CD4-positive, CD25-positive, alpha-beta regulatory T cell (primary cell): ENCODE measurements around the gene APCDD1L. TPM values are rescaled to one million over a fixed set of nuclear protein-coding genes. Genes with fewer than 3 reads are reported as not detected.

Source experiments
- ATAC-seq, 2 donors: fragments of 150-1000 bp; cut with Tn5 transposase; one replicate each; pipeline ENCODE4 v1.10.0; 2021; ENCODE audit warnings: low read depth in 2 of 2, moderate number of reproducible peaks in 2 of 2, moderate library complexity in 1 of 2
- DNase-seq, 3 donors: peaks; one replicate each; pipeline versions ENCODE4 v3.0.0 to v3.0.0-alpha.2; 2012 to 2022; ENCODE audit warnings: mixed read lengths in 1 of 3
- H3K27ac ChIP-seq: one replicate; pipeline ENCODE4 v1.7.0; 2013; ENCODE audit warnings: mild to moderate bottlenecking, low read length; ENCODE audit not compliant: insufficient read depth, poor library complexity, severe bottlenecking
- H3K27me3 ChIP-seq: one replicate; pipeline ENCODE4 v1.7.0; 2013; ENCODE audit warnings: low read length; ENCODE audit not compliant: control insufficient read depth, insufficient read depth
- H3K36me3 ChIP-seq: one replicate; pipeline ENCODE4 v1.7.0; 2013; ENCODE audit warnings: mild to moderate bottlenecking, low read length, moderate library complexity; ENCODE audit not compliant: control insufficient read depth, insufficient read depth
- H3K4me1 ChIP-seq: 2 replicates; pipeline ENCODE4 v1.7.0; 2013; ENCODE audit warnings: mild to moderate bottlenecking, low read length; ENCODE audit not compliant: insufficient read depth, control insufficient read depth, poor library complexity, severe bottlenecking
- H3K4me3 ChIP-seq: one replicate; pipeline ENCODE4 v1.7.0; 2013; ENCODE audit warnings: low read depth, mild to moderate bottlenecking, low read length, moderate library complexity
- H3K9me3 ChIP-seq, 2 experiments: 1 replicate in 1 of 2; 2 replicates in 1 of 2; pipeline ENCODE4 v1.7.0; 2013; ENCODE audit warnings: low read length in 2 of 2, mild to moderate bottlenecking in 1 of 2, moderate library complexity in 1 of 2; ENCODE audit not compliant: control insufficient read depth in 2 of 2
- H3K27ac Mint-ChIP-seq, 3 donors: one replicate each; pipeline ENCODE4 v1.8.0; 2020 to 2022; ENCODE audit warnings: mild to moderate bottlenecking in 3 of 3, mixed read lengths in 3 of 3, moderate library complexity in 2 of 3
- H3K27me3 Mint-ChIP-seq: one replicate; pipeline ENCODE4 v1.8.0; 2022; ENCODE audit warnings: mild to moderate bottlenecking, mixed read lengths
- H3K36me3 Mint-ChIP-seq: one replicate; pipeline ENCODE4 v1.8.0; 2020; ENCODE audit warnings: mixed read lengths
- H3K4me1 Mint-ChIP-seq, 4 donors: one replicate each; pipeline ENCODE4 v1.8.0; 2020 to 2022; ENCODE audit warnings: mixed read lengths in 4 of 4, mild to moderate bottlenecking in 1 of 4
- H3K4me3 Mint-ChIP-seq, 4 donors: one replicate each; pipeline ENCODE4 v1.8.0; 2020 to 2022; ENCODE audit warnings: mild to moderate bottlenecking in 4 of 4, mixed read lengths in 4 of 4, moderate library complexity in 3 of 4
- H3K9me3 Mint-ChIP-seq, 7 donors: one replicate each; pipeline ENCODE4 v1.8.0; 2020 to 2022; ENCODE audit warnings: mixed read lengths in 7 of 7, mild to moderate bottlenecking in 3 of 7, moderate library complexity in 2 of 7
- polyA plus RNA-seq, 4 donors: library from polyadenylated mRNA; unstranded; fragments of 300-500 nt; fragmentation: Illumina TruSeq; gene quantifications; one replicate each; pipeline ENCODE4 v1.2.3, GENCODE V29; 2021
- total RNA-seq: library from RNA; stranded (reverse); gene quantifications from one replicate; pipeline ENCODE4 v1.2.3, GENCODE V29; 2022

APCDD1L gene
- total and polyA plus RNA-seq, 5 donors from 2014 or later: 0.62 TPM; not detected in 4

- DNase-seq (no peak), ATAC-seq (no peak)
- H3K27ac ChIP-seq: no peak overlapping the region
- no peaks in the 10 kb centered on the region for H3K4me1 ChIP-seq
- Mint-ChIP-seq H3K27me3 (peaks cover 16% of the 10 kb centered on the region), H3K4me1 (peaks cover 0 to 3% (median 0%) of the 10 kb centered on the region in 4 donors), H3K4me3 (no peak overlapping the region), H3K27ac (no peak overlapping the region), H3K36me3 (peaks cover 14% of the 10 kb centered on the region), H3K9me3 (peaks cover 0 to 33% (median 11%) of the 10 kb centered on the region in 7 donors)
- H3K36me3 ChIP-seq: no peaks in the 10 kb centered on the region
- no peak overlapping the region for H3K4me3 ChIP-seq
- H3K9me3 ChIP-seq: peaks cover 16 to 22% of the 10 kb centered on the region in 2 experiments
- peaks cover 5% of the 10 kb centered on the region for H3K27me3 ChIP-seq
Observed at GRCh38 chr20:58485393-58485792, 29.8 kb downstream of the APCDD1L start.

- Mint-ChIP-seq H3K27me3 (peaks cover 16% of the 10 kb centered on the region), H3K4me1 (peaks cover 0 to 3% (median 0%) of the 10 kb centered on the region in 4 donors), H3K9me3 (peaks cover 0 to 25% (median 11%) of the 10 kb centered on the region in 7 donors), H3K27ac (no peak overlapping the region), H3K4me3 (no peak overlapping the region), H3K36me3 (peaks cover 9% of the 10 kb centered on the region)
- DNase-seq: no peak
- Histone ChIP-seq H3K27ac (no peak overlapping the region), H3K27me3 (peaks cover 5% of the 10 kb centered on the region), H3K36me3 (no peaks in the 10 kb centered on the region), H3K4me3 (no peak overlapping the region), H3K9me3 (peaks cover 16 to 18% of the 10 kb centered on the region in 2 experiments), H3K4me1 (no peaks in the 10 kb centered on the region)
- ATAC-seq: no peak
Observed at GRCh38 chr20:58483470-58483869, 31.7 kb downstream of the APCDD1L start.

- Histone ChIP-seq H3K36me3 (no peaks in the 10 kb centered on the region), H3K9me3 (peaks cover 16 to 18% of the 10 kb centered on the region in 2 experiments), H3K4me3 (no peak overlapping the region), H3K4me1 (no peaks in the 10 kb centered on the region), H3K27me3 (peaks cover 5% of the 10 kb centered on the region), H3K27ac (no peak overlapping the region)
- peaks cover 0 to 26% (median 11%) of the 10 kb centered on the region in 7 donors for H3K9me3 Mint-ChIP-seq
- H3K27ac Mint-ChIP-seq: no peak overlapping the region
- no peak overlapping the region for H3K4me3 Mint-ChIP-seq
- peaks cover 0 to 3% (median 0%) of the 10 kb centered on the region in 4 donors for H3K4me1 Mint-ChIP-seq
- DNase-seq: no peak
- peaks cover 16% of the 10 kb centered on the region for H3K27me3 Mint-ChIP-seq
- no peak for ATAC-seq
- H3K36me3 Mint-ChIP-seq: peaks cover 8% of the 10 kb centered on the region
Observed at GRCh38 chr20:58483051-58483450, 32.1 kb downstream of the APCDD1L start.

- ATAC-seq (no peak), DNase-seq (no peak)
- Mint-ChIP-seq H3K4me3 (no peak overlapping the region), H3K27ac (no peak overlapping the region), H3K9me3 (peaks cover 0 to 26% (median 11%) of the 10 kb centered on the region in 7 donors), H3K4me1 (peaks cover 0 to 3% (median 0%) of the 10 kb centered on the region in 4 donors), H3K27me3 (peaks cover 16% of the 10 kb centered on the region), H3K36me3 (peaks cover 8% of the 10 kb centered on the region)
- Histone ChIP-seq H3K27ac (no peak overlapping the region), H3K36me3 (no peaks in the 10 kb centered on the region), H3K4me3 (no peak overlapping the region), H3K27me3 (peaks cover 5% of the 10 kb centered on the region), H3K4me1 (no peaks in the 10 kb centered on the region), H3K9me3 (peaks cover 12 to 18% of the 10 kb centered on the region in 2 experiments)
Observed at GRCh38 chr20:58482416-58482815, 32.8 kb downstream of the APCDD1L start.

- peaks cover 6 to 16% of the 10 kb centered on the region in 2 experiments for H3K9me3 ChIP-seq
- H3K4me1 Mint-ChIP-seq: peaks cover 0 to 3% (median 0%) of the 10 kb centered on the region in 4 donors
- no peak for ATAC-seq
- no peaks in the 10 kb centered on the region for H3K4me1 ChIP-seq
- H3K36me3 Mint-ChIP-seq: peaks cover 8% of the 10 kb centered on the region
- H3K27ac ChIP-seq: no peak overlapping the region
- peak in 2 of 3 donors; percentile 23 to 29 for DNase-seq
- no peak overlapping the region for H3K27ac Mint-ChIP-seq
- peaks cover 0 to 26% (median 10%) of the 10 kb centered on the region in 7 donors for H3K9me3 Mint-ChIP-seq
- no peaks in the 10 kb centered on the region for H3K36me3 ChIP-seq
- peaks cover 5% of the 10 kb centered on the region for H3K27me3 ChIP-seq
- no peak overlapping the region for H3K4me3 Mint-ChIP-seq
- H3K4me3 ChIP-seq: no peak overlapping the region
- H3K27me3 Mint-ChIP-seq: peaks cover 16% of the 10 kb centered on the region
Observed at GRCh38 chr20:58481481-58482021, 33.6 kb downstream of the APCDD1L start.

GRCh38 chr20:58480551-58481336 lies 34.5 kb downstream of the APCDD1L start:
- Mint-ChIP-seq H3K9me3 (peaks cover 0 to 18% (median 1%) of the 10 kb centered on the region in 7 donors), H3K27me3 (peaks cover 12% of the 10 kb centered on the region), H3K4me1 (peaks cover 0 to 3% (median 0%) of the 10 kb centered on the region in 4 donors), H3K36me3 (peaks cover under 1% of the 10 kb centered on the region), H3K27ac (no peak overlapping the region), H3K4me3 (no peak overlapping the region)
- ATAC-seq (no peak), DNase-seq (no peak)
- Histone ChIP-seq H3K4me1 (no peaks in the 10 kb centered on the region), H3K9me3 (peaks cover 0 to 8% of the 10 kb centered on the region in 2 experiments), H3K36me3 (no peaks in the 10 kb centered on the region), H3K27me3 (peaks cover 5% of the 10 kb centered on the region), H3K27ac (no peak overlapping the region), H3K4me3 (no peak overlapping the region)

GRCh38 chr20:58479726-58480440 lies 35.3 kb downstream of the APCDD1L start:
- Histone ChIP-seq H3K27ac (no peak overlapping the region), H3K36me3 (no peaks in the 10 kb centered on the region), H3K4me1 (no peaks in the 10 kb centered on the region), H3K9me3 (no peaks in the 10 kb centered on the region), H3K27me3 (peaks cover 5% of the 10 kb centered on the region), H3K4me3 (no peak overlapping the region)
- Mint-ChIP-seq H3K27me3 (peaks cover 12% of the 10 kb centered on the region), H3K27ac (no peak overlapping the region), H3K4me1 (peaks cover 0 to 3% (median 0%) of the 10 kb centered on the region in 4 donors), H3K9me3 (peaks cover 0 to 11% (median 0%) of the 10 kb centered on the region in 7 donors), H3K36me3 (no peaks in the 10 kb centered on the region), H3K4me3 (no peak overlapping the region)
- ATAC-seq (no peak), DNase-seq (no peak)
